GM19372 (cell line): Measurements from ENCODE around the gene CYTH3.
"Not testable (repeated sequence)": the region's sequence is repeated elsewhere in the genome, so short reads cannot be mapped to it uniquely, and the experiment has no call there.

Source experiments
- ATAC-seq: cut with Tn5 transposase; IDR thresholded peaks from one replicate; pipeline ENCODE4 v1.9.1; 2021; ENCODE audit warnings: mild to moderate bottlenecking, low read depth, moderate library complexity; ENCODE audit not compliant: unreplicated experiment

Gene CYTH3

DNA sequence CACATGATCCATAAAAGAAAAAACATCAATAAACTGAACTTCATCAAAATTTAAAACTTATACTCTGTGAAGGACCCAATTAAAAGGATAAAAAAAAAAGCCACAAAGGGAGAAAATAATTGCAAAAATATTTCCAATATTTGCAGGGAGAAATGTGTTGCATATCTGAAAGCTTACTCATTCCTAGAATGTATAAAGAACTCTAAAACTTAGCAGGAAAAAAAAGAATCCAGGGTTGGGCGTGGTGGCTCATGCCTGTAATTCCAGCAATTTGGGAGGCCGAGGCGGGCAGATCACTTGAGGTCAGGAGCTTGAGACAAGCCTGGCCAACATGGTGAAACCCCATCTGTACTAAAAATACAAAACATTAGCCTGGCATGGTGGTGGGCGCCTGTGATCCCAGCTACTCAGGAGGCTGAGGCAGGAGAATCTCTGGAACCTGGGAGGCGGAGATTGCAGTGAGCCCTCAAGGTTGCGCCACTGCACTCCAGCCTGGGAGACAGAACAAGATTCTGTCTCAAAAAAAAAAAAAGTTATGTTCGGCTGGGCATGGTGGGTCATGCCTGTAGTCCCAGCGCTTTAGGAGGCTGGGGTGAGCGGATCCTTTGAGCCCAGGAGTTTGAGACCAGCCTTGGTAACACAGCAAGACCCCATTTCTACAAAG, 11.1 kb upstream of the CYTH3 start:
- ATAC-seq: not testable (repeated sequence)

DNA sequence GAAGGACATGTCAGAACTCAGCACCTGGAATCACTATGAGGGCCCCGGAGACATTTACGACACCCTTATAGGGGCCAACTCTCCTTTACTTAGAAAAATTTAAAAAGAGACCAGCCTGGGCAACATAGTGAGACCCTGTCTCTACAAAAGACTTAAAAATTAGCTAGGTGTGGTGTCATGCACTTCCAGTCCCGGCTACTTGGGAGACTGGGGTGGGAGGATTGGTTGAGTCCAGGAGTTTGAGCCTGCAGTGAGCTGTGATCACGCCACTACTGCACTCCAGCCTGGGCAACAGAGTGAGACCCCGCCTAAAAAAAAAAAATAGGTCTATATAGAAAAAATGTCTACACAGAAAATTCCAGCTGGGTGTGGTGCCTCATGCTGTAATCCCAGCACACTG, 7.5 kb upstream of the CYTH3 start:
- no peak for ATAC-seq

DNA sequence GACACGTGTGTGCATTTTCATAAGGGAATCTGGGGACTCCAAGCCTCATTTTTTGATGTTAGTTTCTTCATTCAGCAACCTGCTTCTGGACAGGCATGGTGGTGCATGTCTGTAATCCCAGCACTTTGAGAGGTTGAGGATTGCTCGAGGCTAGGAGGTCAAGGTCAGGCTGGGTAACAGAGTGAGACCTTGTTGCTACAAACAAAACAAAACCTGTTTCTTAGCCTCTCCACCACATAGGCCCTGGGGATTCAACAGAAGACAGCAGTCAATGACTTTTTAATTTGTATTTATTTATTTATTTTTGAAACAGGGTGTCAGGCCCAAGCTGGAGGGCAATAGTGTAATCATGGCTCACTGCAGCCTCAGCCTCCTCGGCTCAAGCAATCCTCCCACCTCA, 6.9 kb upstream of the CYTH3 start:
- no peak for ATAC-seq

DNA sequence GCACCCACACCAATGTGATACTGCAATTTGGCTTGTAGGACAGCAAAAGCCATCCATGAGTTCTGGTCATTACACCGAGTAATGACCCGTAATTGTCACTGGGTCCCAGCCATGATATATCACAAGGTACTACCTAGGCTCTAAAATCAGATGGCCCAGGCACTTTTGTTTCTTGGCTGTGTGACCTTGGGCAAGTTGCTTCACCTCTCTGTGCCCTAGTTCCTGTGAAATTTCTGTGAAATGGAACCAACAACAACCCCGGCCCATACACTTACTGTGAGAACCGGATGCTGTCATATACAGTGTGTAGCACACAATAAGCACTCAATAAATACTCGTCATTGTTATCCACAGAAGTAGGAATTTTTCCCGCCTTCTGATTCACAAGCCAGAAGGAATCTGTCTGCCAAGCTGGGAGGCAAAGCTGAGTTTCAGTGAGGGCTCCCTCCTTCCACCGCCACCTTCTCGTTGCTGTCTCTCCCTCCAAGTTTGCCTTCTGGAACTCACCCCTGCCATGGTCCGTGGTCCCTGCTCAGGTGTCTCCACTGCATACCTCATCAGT, 6.4 kb upstream of the CYTH3 start:
- ATAC-seq: no peak

- ATAC-seq: no peak
Observed at GRCh38 chr7:6277476-6277875, 5.1 kb upstream of the CYTH3 start.

DNA sequence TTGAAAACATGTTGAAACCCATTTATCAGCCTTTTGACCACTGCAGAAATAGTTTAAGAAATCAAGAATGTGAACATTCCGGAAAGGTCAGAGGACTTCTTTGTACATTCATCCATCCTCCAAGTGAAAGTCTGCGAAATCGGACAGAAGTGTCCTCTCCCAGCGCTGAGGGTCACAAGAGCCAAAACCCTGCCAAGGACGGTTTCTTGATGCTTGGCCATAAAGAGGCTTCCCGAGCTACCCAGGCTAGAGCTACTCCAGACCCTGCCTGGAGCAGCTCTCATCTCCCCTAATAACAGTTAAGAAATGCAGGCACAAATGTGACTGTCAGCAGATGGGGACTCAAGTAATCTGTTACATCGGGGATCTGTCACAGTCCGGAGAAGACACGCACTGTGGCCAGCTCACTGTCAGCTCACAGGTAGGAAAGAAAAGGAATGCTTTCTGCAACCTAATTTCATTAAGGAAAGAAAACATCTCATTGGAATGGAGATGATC, 4.5 kb upstream of the CYTH3 start:
- no peak for ATAC-seq

DNA sequence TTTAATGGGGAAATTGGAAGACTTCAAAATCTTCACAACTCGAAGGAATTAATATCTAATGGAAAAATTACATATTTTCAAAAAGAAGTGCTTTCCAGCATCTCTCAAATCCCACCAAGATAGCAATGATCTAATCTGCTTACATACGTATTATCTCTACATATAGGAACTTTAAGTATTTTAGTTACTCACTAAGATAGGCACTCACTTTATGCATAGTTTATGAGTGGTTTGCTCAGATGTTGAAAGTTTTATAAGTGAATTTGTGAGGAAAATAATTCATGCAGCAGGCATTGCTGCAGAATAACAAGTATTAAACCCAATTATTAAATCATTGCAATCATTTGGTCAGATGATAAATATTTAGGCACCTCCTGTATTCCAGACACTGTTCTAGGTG, 2.3 kb upstream of the CYTH3 start:
- ATAC-seq: no peak

DNA sequence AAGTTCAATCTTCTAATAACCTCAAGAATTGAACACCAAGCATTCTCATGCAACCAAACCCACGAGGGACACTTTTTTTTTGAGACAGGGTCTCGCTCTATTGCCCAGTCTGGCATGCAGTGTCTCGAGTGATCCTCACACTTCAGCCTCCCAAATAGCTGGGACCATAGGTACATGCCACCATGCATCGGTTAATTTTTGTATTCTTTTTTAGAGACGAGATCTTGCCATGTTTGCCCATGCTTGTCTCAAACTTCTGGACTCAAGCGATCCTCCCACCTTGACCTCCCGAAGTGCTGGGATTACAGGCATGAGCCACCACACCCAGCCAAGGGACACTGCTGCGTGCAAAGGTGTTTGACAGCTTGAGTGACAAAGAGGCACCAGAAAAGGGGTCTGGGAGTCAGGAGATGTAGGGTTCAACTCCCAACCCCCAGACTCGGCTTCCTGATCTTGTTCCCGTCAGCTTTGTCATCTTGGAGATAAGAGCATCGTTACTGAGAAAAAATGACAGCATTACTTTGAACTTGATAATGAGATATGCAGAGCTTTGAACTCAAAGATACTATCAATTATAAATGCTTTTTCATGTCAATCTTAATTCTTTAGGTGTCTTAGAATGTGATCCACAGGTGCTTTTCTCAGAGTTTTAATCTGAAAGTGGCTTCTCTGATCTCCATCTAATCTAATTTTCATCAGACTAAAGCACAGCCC, 1.6 kb upstream of the CYTH3 start:
- ATAC-seq: no peak

- ATAC-seq: no peak
Observed at GRCh38 chr7:6273380-6273837, 985 bp upstream of the CYTH3 start.

- ATAC-seq: no peak
Observed at GRCh38 chr7:6271694-6272440, 557 bp downstream of the CYTH3 start.

DNA sequence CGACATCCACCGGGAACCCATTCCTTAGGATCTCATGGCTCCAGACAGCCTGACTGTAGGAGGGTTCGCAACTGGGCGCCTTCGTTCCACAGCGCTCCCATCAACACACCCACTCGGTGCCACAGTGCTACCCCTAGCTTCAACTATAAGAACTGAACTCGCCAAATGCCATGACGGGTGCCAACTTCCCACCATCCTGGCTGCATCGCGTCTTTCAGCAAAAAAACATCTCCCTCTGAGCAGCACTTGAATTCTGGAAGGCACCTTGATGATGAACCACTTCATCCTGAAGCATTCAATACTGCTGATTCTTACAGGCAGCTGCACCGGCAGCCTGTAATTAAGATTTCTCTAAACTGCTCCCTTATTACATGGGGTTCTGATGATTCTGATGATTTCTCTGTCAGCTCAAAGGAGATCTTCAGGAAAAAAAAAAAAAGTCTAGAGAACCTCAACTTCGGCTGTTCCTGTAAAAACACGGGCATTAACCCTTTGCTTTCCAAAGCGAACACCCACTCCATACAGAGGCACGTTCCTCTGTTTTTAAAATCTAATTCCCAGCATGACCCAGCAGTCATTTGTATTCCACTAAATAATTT, 1.3 kb downstream of the CYTH3 start:
- no peak for ATAC-seq

DNA sequence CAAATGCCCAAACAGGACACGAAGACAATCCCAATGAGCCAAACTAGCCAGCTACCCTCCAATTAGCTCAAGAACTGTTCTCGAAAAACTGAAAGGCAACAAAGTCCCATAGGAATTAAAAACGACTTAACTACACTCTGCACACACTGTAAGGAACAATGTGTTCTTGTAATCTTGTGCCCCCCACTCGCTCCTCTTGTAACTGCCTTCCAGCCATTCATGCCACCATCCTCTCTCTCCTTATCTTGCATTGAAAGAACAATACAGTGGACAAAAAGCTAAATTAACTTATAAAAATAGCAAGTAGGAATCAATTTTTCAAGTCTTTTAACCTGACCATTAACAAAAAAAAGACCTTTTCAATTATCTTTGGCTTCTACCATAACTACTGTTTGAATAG, 2.9 kb downstream of the CYTH3 start:
- ATAC-seq: no peak

- ATAC-seq: no peak
Observed at GRCh38 chr7:6268907-6269306, 3.5 kb downstream of the CYTH3 start.

DNA sequence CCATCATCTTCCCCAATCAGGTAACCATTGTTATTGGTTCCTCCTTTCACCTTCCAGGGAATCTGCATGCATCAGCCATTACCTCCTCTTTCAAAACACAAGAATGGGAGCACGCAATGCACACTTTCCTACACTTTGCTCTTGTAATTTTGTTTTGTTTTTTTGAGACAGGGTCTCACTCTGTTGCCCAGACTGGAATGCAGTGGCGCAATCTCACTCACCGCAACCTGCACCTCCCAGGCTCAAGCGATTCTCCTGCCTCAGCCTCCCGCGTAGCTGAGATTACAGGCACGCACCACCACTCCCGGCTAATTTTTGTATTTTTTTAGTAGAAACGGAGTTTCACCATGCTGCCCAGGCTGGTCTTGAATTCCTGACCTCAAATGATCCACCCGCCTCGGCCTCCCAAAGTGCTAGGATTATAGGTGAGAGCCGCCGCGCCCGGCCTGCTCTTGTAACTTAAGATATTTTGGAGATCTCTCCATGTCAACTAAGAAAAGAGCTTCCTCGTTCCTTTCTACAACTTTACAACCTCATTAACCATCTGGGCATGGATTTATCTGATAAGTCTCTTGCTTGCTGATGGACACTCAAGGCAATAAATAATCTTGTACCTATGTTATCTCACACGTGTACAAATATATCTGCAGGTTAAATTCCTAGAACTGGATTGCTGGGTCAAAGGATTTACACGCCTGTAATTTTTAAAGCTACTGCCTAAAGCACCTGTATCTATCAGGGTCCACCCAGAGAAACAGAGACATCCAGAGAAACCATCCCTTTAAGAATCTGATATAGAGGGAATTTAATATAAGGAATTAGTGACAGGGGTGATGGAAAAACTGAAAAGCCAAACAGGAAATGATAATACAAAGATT, 4.2 kb downstream of the CYTH3 start:
- ATAC-seq: no peak

DNA sequence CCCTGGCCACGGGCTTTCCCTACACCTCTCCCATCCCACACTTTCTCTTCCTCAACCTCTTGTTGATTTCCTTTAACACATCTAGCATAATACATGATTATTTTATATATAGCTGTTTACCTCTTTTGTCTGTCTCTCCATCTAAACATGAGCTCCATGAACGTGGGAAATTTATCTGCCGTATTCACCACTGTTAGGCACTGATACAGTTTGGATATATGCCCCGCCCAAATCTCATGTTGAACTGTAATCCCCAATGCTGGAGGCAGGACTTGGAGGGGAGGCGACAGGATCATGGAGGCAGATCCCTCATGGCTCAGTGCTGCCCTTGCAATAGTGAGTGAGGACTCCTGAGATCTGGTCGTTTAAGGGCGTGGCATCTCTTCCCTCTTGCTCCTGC, 5.7 kb downstream of the CYTH3 start:
- no peak for ATAC-seq

GRCh38 chr7:6262221-6262620, 10.2 kb downstream of the CYTH3 start:
- no peak for ATAC-seq

DNA sequence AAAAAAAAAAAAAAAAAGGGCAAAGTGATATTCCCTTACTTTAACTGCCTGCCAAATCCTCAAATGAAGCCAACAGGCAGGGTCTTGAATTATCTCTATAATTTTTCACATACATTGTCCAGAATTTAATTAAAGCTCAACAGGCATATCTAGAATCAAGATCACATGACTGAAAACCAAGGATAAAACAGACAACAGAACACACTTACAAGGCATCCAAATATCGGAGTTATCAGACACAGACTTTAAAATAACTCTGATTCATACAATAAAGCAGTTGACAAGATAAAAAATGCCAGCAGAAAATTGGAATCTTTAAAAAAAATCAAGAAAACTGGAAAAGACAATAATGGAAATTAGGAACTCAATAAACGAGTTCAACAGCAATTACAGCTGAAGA, 10.7 kb downstream of the CYTH3 start:
- ATAC-seq: no peak

- ATAC-seq: no peak
Observed at GRCh38 chr7:6260291-6261187, 11.9 kb downstream of the CYTH3 start.

DNA sequence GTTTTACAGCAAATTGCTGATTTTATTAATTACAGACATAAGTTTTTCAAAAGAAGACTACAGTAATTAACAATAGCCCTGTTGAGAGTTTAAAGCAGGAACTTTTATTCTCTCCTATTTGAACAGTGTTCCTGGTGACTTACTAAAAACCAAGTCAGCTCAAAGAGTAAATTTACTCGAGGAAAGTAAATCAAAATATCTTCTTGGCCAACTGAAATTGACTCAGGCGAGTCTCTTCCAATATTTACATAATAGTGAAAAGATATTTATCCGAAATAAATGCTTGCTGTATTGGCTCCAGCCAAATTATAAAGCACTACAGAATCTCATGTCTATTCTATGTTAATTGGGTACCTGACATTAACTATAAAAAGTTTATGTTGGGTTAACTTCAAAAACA, 13.2 kb downstream of the CYTH3 start:
- ATAC-seq: no peak
